Inferior parietal cortex (tissue), 1 donor: ENCODE measurements around the gene C20orf204.

ENCODE experiments used
- DNase-seq: peaks from one replicate; pipeline ENCODE4 v3.0.0-alpha.2; 2016; ENCODE audit errors: extremely low spot score

C20orf204 gene

GRCh38 chr20:64071341-64072332, 35.7 kb downstream of the C20orf204 start:
- DNase-seq: no peak

GRCh38 chr20:64072498-64073063, 36.6 kb downstream of the C20orf204 start:
- DNase-seq: no peak

DNA sequence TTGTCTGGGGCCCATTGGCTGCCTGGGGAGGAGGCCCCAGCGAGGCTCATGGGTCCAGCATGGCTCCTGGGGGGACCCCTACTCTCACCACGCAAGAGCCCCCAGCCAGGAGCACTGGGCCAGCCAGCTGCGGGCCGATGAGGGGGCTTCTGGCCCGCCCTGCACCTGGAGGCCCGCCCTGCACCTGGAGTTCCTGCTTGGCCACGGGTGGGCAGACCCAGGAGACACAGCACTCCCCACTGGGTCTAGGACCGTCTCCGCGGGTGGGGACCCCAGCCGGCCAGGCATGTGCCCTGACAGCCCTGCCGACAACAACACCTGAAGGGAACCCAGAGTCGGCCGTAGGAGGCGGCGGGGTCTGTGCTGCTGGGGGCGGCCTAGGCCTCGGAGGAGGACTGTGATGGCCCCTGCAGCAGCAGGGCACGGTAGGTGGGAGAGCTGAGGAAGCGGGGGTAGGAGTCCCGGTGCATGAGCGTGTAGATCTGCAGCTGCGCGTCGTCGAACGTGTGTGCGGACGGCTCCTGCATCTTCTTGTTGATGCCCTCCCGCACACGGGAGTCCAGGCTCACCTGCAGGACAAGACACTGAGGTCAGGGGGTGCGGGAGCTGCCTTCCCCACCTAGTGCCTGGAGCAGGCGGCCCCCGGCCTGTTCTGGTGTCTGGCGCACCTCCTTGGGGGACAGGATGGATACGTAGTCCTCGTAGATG, 37.6 kb downstream of the C20orf204 start:
- no peak for DNase-seq

GRCh38 chr20:64074184-64074789, 38.3 kb downstream of the C20orf204 start:
- DNase-seq: no peak

DNA sequence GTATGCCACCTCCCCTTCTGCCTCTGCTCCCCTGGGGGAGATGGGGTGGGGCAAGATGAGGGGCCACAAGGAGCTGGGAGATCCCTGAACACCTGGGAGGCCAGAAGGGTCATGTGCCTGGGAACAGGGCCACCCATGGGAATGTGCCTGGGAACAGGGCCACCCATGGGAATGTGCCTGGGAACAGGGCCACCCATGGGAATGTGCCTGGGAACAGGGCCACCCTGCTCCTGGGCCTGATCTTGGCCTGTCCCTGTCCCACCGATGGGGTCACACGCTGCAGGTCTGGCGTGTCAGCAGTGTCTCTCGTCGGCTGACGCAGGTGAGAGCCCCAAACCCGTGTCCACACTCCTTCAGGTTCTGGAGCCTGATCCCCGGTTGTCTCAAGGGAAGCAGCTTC, 39.0 kb downstream of the C20orf204 start:
- DNase-seq: no peak

GRCh38 chr20:64075556-64075955, 39.6 kb downstream of the C20orf204 start:
- no peak for DNase-seq

DNA sequence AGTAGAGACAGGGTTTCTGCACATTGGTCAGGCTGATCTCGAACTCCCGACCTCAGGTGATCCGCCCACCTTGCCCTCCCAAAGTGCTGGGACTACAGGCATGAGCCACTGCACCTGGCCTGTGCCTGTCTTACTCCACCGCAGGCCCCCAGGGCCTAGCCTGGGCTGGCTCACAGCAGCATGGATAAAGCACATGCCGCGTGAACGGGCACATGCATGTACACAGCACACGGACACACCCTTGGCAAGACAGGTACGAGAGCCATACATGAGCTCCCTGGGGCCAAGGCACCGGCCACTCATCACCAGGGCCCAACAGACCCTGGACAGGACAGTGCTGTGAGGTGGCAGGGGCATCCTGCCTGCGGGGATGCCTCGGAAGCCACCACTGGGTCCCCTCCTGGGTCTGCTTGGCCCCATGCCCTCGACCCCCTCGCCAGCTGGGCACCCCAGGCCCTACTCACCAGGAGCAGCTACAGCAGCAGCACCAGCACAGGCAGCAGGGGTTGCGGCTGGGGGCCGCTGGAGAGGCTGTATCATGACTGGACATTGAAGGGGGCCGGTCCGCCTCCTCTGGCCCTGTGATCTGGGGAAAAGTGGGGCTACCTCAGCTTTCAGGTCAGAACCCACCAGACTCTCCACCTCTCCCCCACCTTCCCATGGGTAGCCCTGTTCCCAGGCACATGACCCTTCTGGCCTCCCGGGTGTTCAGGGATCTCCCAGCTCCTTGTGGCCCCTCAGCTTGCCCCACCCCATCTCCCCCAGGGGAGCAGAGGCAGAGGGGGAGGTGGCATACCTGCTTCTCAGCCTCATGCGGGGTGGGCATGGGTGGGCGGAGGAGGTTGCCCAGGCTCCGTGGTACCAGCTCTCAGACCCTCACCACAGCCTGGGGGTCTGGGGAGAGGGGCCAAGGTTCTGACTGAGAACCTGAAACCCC, 40.3 kb downstream of the C20orf204 start:
- DNase-seq: no peak

- no peak for DNase-seq
These were observed 41.1 kb downstream of the C20orf204 start for GRCh38 chr20:64077094-64077493.

DNA sequence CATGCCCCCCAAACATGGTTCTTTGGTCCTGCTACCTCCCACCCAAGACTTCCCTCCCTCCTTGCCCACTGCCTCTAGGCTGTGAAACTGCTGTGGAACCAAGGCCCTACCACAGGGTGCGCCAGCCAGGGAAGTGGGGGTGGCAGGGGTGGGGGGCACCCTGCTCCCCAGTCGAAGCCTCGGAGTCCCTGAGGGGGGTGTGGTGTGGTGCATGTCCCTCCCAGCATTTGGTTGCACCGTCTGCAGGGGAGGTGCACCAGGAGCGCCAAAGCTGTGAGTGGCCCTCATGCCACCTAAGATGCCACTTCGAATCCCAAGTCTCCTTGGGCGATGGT, 41.5 kb downstream of the C20orf204 start:
- DNase-seq: no peak

GRCh38 chr20:64077876-64078551, 42.0 kb downstream of the C20orf204 start:
- no peak for DNase-seq

- no peak for DNase-seq
These were observed 42.9 kb downstream of the C20orf204 start for GRCh38 chr20:64078934-64079272.

DNA sequence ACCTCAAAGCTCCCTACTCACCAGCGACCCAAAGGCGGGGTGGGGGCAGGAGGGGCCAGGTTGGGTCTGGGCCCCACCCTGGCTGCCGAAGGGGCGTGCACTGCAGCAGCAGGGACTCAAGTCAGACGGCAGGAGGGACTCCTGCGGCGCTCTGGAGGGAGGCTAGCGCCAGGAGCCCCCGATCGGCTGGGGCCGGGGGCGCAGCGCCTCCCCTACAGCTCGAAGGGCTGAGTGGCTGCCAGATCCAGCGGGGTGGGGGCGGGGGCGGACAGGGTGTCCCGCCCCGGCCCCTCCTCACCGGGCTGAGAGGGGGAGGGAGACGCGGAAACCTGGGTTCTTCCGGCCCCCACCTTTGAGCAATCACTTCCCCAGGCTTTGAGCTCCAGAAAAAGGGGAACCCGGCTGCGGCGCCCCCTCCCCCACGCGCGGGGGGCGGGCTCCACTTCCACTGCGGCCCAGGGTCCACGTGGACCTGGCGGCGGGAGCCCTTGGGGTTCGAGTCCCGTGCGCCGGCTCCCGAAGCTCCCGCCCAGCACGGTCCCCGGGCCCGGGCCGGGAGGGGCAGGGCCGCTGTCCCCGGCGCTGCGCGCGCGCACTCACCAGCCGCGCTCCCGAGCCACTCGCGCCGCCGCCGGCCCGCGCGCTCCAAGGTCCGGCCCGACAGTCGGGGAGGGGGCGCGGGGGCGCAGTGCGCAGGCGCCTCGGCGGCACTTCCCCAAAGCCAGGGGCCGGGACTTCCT, 43.5 kb downstream of the C20orf204 start, which contains the start of gene RGS19:
Gene RGS19 (minus strand): TSS at position 246 of the 740 bp plus-strand sequence. CDS start 2,632 bp downstream, outside the sequence.
- DNase-seq: no peak

- DNase-seq: no peak
These were observed 44.2 kb downstream of the C20orf204 start, which contains the start of gene OPRL1 for GRCh38 chr20:64080013-64080812. TSS of gene OPRL1 (plus strand) at chr20:64080082. CDS start at chr20:64092721, 12,639 bp downstream.

DNA sequence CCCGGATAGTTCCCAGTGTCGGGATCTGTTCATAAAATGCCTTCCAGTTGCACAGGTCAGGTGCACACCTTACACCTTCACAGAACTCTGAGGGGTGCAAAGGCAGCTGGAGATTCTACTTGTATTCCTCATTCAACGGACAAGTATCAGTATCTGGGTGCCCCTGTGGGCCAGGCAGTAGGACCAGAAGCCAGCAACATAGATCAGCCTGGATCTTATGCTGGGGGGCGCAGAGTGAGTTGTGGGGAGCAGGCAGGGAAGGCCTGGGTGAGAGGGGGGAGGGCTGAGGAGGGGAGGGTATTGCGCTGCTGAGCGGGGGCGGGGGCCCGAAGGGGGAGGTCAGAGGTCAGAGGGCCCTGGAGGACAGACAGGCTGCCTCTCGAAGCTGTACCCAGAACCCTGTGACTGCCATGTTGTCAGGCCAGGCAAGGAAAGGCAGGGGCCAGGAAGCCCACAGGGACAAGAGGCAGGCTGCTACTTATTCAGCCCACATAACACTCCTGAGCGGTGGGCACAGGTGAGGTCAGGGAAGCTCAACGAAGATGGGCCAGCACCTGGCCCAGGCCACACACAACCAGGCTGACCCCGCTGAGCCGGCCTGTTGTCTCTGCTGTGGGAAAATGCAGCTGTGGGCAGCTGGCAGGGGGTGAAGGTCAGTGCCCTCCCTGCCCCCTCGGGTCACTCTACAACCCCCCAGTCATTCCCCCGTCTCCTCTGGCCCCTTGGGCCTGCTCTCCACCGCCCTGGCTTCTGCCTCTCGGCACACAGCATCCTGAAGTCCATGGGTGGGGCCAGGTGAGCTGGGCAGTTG, 45.0 kb downstream of the C20orf204 start:
- DNase-seq: no peak

GRCh38 chr20:64081624-64081964, 45.6 kb downstream of the C20orf204 start:
- DNase-seq: no peak

DNA sequence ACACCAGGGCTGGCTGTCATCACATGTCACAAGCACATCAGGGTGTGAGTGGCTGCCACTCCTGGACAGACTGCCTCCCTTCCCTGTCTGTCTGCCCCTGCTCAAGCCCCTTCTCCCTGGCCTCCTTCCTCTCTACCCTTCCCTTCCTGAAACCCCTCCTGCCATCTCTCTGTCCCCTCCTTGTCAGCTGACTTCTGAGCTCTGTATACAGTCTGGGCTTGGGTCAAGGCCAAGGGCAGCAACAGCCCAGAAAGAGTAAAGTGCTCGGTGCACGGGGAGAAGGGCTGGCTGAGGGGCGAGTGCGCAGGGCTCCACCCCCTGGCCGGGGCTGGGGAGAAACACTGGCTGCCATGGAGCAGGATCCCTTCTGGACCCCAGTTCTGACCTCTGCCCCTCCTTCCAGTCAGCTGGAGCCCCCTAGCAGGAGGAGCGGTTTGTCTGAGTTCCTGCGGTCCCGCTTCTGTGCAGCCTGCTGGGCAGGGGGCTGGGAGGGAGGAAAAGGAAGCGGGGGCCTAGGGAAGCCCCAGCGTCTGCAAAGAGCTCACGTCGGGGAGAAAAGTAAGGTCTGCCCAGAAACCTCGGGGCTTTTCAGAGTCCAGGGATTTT, 46.2 kb downstream of the C20orf204 start:
- no peak for DNase-seq

- no peak for DNase-seq
These were observed 46.9 kb downstream of the C20orf204 start for GRCh38 chr20:64082820-64083377.
